ENCODE results near the gene MGST1.
A peak's percentile ranks its signal among the peaks of the same experiment; 100 is the strongest.

The MGST1 gene

GRCh38 chr12:16327963-16328362 is 19.5 kb upstream of the MGST1 start:
- DNase-seq: peak in 1 of 2 donors; percentile 59
- H3K27me3 ChIP-seq (ENCODE audit: insufficient read depth, low read length): no peaks in the 10 kb centered on the region
- H2BK5ac ChIP-seq (ENCODE audit: low read depth, low read length, poor library complexity): no peak overlapping the region
- no peak overlapping the region for H3K4me3 ChIP-seq (ENCODE audit: low read depth, low read length)
- no peaks in the 10 kb centered on the region for H3K36me3 ChIP-seq (ENCODE audit: control insufficient read depth in 1 of 2, insufficient read depth in 2 of 2, low read length in 2 of 2)
- no CpG with 5 or more reads among the region's 1 CpG for WGBS (ENCODE audit: extremely low coverage, insufficient coverage, insufficient read length)
- H2AFZ ChIP-seq (ENCODE audit: insufficient read depth, low read length, poor library complexity): no peak overlapping the region
- no peak overlapping the region for H3K4me2 ChIP-seq (ENCODE audit: low read length)
- no peak overlapping the region for H3K9ac ChIP-seq (ENCODE audit: low read length)
- H2BK120ac ChIP-seq (ENCODE audit: insufficient read depth, low read length, poor library complexity): no peak overlapping the region
- no peak overlapping the region for H2AK5ac ChIP-seq (ENCODE audit: low read length)
- H3K23ac ChIP-seq (ENCODE audit: low read length): no peak overlapping the region
- no peaks in the 10 kb centered on the region for H3K79me2 ChIP-seq (ENCODE audit: control insufficient read depth, insufficient read depth, low read length, poor library complexity)
- no peak overlapping the region for H3K4ac ChIP-seq (ENCODE audit: low read depth, low read length)
- no peak overlapping the region for H3K27ac ChIP-seq (ENCODE audit: low read depth, low read length)
- no peak overlapping the region for H3K14ac ChIP-seq (ENCODE audit: low read length)
- H3K18ac ChIP-seq (ENCODE audit: low read length): no peak overlapping the region
- no peak overlapping the region for H2BK12ac ChIP-seq (ENCODE audit: low read length)
- no peaks in the 10 kb centered on the region for H3K9me3 ChIP-seq (ENCODE audit: insufficient read depth, low read depth, low read length)
- no peak overlapping the region for H4K91ac ChIP-seq (ENCODE audit: low read depth, low read length)
- no peaks in the 10 kb centered on the region for H3K79me1 ChIP-seq (ENCODE audit: low read length)
- no peak overlapping the region for H4K8ac ChIP-seq (ENCODE audit: low read depth, low read length)
- no peak overlapping the region for H4K12ac ChIP-seq (ENCODE audit: low read depth, low read length)
- H3K4me1 ChIP-seq (ENCODE audit: control insufficient read depth in 1 of 2, insufficient read depth in 2 of 2, low read length in 2 of 2): no peaks in the 10 kb centered on the region

GRCh38 chr12:16329594-16329993 is 17.9 kb upstream of the MGST1 start:
- Histone ChIP-seq H3K23ac (ENCODE audit: low read length) (no peak overlapping the region), H2BK5ac (ENCODE audit: low read depth, low read length, poor library complexity) (no peak overlapping the region), H3K4me2 (ENCODE audit: low read length) (no peak overlapping the region), H3K79me2 (ENCODE audit: control insufficient read depth, insufficient read depth, low read length, poor library complexity) (no peaks in the 10 kb centered on the region), H3K27me3 (ENCODE audit: insufficient read depth, low read length) (no peaks in the 10 kb centered on the region), H3K4me3 (ENCODE audit: low read depth, low read length) (no peak overlapping the region), H3K79me1 (ENCODE audit: low read length) (no peaks in the 10 kb centered on the region), H3K4ac (ENCODE audit: low read depth, low read length) (no peak overlapping the region), H4K8ac (ENCODE audit: low read depth, low read length) (no peak overlapping the region), H2AK5ac (ENCODE audit: low read length) (no peak overlapping the region), H3K9me3 (ENCODE audit: insufficient read depth, low read depth, low read length) (no peaks in the 10 kb centered on the region), H3K14ac (ENCODE audit: low read length) (no peak overlapping the region), H2BK120ac (ENCODE audit: insufficient read depth, low read length, poor library complexity) (no peak overlapping the region), H3K36me3 (ENCODE audit: control insufficient read depth in 1 of 2, insufficient read depth in 2 of 2, low read length in 2 of 2) (no peaks in the 10 kb centered on the region), H2BK12ac (ENCODE audit: low read length) (no peak overlapping the region), H3K4me1 (ENCODE audit: control insufficient read depth in 1 of 2, insufficient read depth in 2 of 2, low read length in 2 of 2) (no peaks in the 10 kb centered on the region), H3K9ac (ENCODE audit: low read length) (no peak overlapping the region), H2AFZ (ENCODE audit: insufficient read depth, low read length, poor library complexity) (no peak overlapping the region), H4K91ac (ENCODE audit: low read depth, low read length) (no peak overlapping the region), H4K12ac (ENCODE audit: low read depth, low read length) (no peak overlapping the region), H3K18ac (ENCODE audit: low read length) (no peak overlapping the region), H3K27ac (ENCODE audit: low read depth, low read length) (no peak overlapping the region)
- WGBS (ENCODE audit: extremely low coverage, insufficient coverage, insufficient read length): no CpG with 5 or more reads among the region's 2 CpGs
- no peak for DNase-seq

- no peaks in the 10 kb centered on the region for H3K27me3 ChIP-seq (ENCODE audit: insufficient read depth, low read length)
- H3K9ac ChIP-seq (ENCODE audit: low read length): no peak overlapping the region
- no peak for DNase-seq
- no peaks in the 10 kb centered on the region for H3K9me3 ChIP-seq (ENCODE audit: insufficient read depth, low read depth, low read length)
- no peaks in the 10 kb centered on the region for H3K79me2 ChIP-seq (ENCODE audit: control insufficient read depth, insufficient read depth, low read length, poor library complexity)
- no peak overlapping the region for H2BK5ac ChIP-seq (ENCODE audit: low read depth, low read length, poor library complexity)
- no peak overlapping the region for H3K4me3 ChIP-seq (ENCODE audit: low read depth, low read length)
- no peak overlapping the region for H3K14ac ChIP-seq (ENCODE audit: low read length)
- H4K91ac ChIP-seq (ENCODE audit: low read depth, low read length): no peak overlapping the region
- no peak overlapping the region for H3K18ac ChIP-seq (ENCODE audit: low read length)
- no peak overlapping the region for H2BK120ac ChIP-seq (ENCODE audit: insufficient read depth, low read length, poor library complexity)
- no peak overlapping the region for H2AK5ac ChIP-seq (ENCODE audit: low read length)
- H4K12ac ChIP-seq (ENCODE audit: low read depth, low read length): no peak overlapping the region
- no peak overlapping the region for H3K4me2 ChIP-seq (ENCODE audit: low read length)
- no peak overlapping the region for H2AFZ ChIP-seq (ENCODE audit: insufficient read depth, low read length, poor library complexity)
- no peaks in the 10 kb centered on the region for H3K4me1 ChIP-seq (ENCODE audit: control insufficient read depth in 1 of 2, insufficient read depth in 2 of 2, low read length in 2 of 2)
- no peaks in the 10 kb centered on the region for H3K36me3 ChIP-seq (ENCODE audit: control insufficient read depth in 1 of 2, insufficient read depth in 2 of 2, low read length in 2 of 2)
- no peak overlapping the region for H3K4ac ChIP-seq (ENCODE audit: low read depth, low read length)
- no peak overlapping the region for H3K27ac ChIP-seq (ENCODE audit: low read depth, low read length)
- WGBS (ENCODE audit: extremely low coverage, insufficient coverage, insufficient read length): no CpG with 5 or more reads among the region's 4 CpGs
- H3K23ac ChIP-seq (ENCODE audit: low read length): no peak overlapping the region
- H2BK12ac ChIP-seq (ENCODE audit: low read length): no peak overlapping the region
- no peak overlapping the region for H4K8ac ChIP-seq (ENCODE audit: low read depth, low read length)
- H3K79me1 ChIP-seq (ENCODE audit: low read length): no peaks in the 10 kb centered on the region
Observed at GRCh38 chr12:16330560-16330959, 16.9 kb upstream of the MGST1 start.

GRCh38 chr12:16331998-16332397 is 15.4 kb upstream of the MGST1 start:
- Histone ChIP-seq H3K23ac (ENCODE audit: low read length) (no peak overlapping the region), H4K12ac (ENCODE audit: low read depth, low read length) (no peak overlapping the region), H2AK5ac (ENCODE audit: low read length) (no peak overlapping the region), H3K14ac (ENCODE audit: low read length) (no peak overlapping the region), H4K8ac (ENCODE audit: low read depth, low read length) (no peak overlapping the region), H2BK120ac (ENCODE audit: insufficient read depth, low read length, poor library complexity) (no peak overlapping the region), H3K27me3 (ENCODE audit: insufficient read depth, low read length) (no peaks in the 10 kb centered on the region), H2BK12ac (ENCODE audit: low read length) (no peak overlapping the region), H3K4ac (ENCODE audit: low read depth, low read length) (no peak overlapping the region), H3K36me3 (ENCODE audit: control insufficient read depth in 1 of 2, insufficient read depth in 2 of 2, low read length in 2 of 2) (no peaks in the 10 kb centered on the region), H4K91ac (ENCODE audit: low read depth, low read length) (no peak overlapping the region), H3K9ac (ENCODE audit: low read length) (no peak overlapping the region), H3K27ac (ENCODE audit: low read depth, low read length) (no peak overlapping the region), H2AFZ (ENCODE audit: insufficient read depth, low read length, poor library complexity) (no peak overlapping the region), H3K4me2 (ENCODE audit: low read length) (no peak overlapping the region), H3K18ac (ENCODE audit: low read length) (no peak overlapping the region), H2BK5ac (ENCODE audit: low read depth, low read length, poor library complexity) (no peak overlapping the region), H3K4me3 (ENCODE audit: low read depth, low read length) (no peak overlapping the region), H3K79me1 (ENCODE audit: low read length) (no peaks in the 10 kb centered on the region), H3K79me2 (ENCODE audit: control insufficient read depth, insufficient read depth, low read length, poor library complexity) (no peaks in the 10 kb centered on the region), H3K4me1 (ENCODE audit: control insufficient read depth in 1 of 2, insufficient read depth in 2 of 2, low read length in 2 of 2) (no peaks in the 10 kb centered on the region), H3K9me3 (ENCODE audit: insufficient read depth, low read depth, low read length) (no peaks in the 10 kb centered on the region)
- DNase-seq: no peak
- WGBS (ENCODE audit: extremely low coverage, insufficient coverage, insufficient read length): no CpG with 5 or more reads among the region's 2 CpGs
